HG03558 (cell line): ENCODE measurements around the gene AMBP.
"Not testable (repeated sequence)": the region's sequence is repeated elsewhere in the genome, so short reads cannot be mapped to it uniquely, and the experiment has no call there.

ENCODE experiments used
- ATAC-seq: cut with Tn5 transposase; IDR thresholded peaks from one replicate; pipeline ENCODE4 v1.9.1; 2021; ENCODE audit warnings: moderate number of reproducible peaks; ENCODE audit not compliant: unreplicated experiment; ENCODE audit errors: extremely low read depth

AMBP gene

GRCh38 chr9:114055061-114055460 lies 23.0 kb downstream of the AMBP start:
- ATAC-seq: no peak

- ATAC-seq: no peak
Observed at GRCh38 chr9:114054191-114054690, 23.9 kb downstream of the AMBP start.

- no peak for ATAC-seq
Observed at GRCh38 chr9:114053246-114054005, 24.7 kb downstream of the AMBP start.

GRCh38 chr9:114051706-114052105 lies 26.4 kb downstream of the AMBP start:
- no peak for ATAC-seq

- no peak for ATAC-seq
Observed at GRCh38 chr9:114051281-114051680, 26.8 kb downstream of the AMBP start.

DNA sequence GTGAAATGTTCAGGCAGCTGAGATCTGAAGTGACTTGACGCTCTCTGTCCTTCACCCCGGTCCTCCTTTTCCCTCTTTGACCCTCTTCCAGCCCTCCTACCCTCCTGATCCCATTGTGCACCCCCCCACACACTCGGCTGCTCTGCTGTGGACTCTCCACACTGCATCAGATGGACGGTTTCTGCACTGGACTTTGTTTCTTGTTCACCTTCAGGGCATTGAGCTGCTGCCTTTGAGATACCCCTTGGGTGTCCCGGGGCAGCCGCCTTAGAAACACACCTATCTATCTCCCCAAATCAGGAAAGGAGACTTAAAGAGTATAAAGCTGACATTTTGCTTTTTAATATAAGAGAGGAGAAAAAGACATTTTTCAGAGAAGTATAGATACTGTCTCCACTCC lies 27.5 kb downstream of the AMBP start:
- ATAC-seq: no peak

- ATAC-seq: no peak
Observed at GRCh38 chr9:114050226-114050568, 27.9 kb downstream of the AMBP start.

DNA sequence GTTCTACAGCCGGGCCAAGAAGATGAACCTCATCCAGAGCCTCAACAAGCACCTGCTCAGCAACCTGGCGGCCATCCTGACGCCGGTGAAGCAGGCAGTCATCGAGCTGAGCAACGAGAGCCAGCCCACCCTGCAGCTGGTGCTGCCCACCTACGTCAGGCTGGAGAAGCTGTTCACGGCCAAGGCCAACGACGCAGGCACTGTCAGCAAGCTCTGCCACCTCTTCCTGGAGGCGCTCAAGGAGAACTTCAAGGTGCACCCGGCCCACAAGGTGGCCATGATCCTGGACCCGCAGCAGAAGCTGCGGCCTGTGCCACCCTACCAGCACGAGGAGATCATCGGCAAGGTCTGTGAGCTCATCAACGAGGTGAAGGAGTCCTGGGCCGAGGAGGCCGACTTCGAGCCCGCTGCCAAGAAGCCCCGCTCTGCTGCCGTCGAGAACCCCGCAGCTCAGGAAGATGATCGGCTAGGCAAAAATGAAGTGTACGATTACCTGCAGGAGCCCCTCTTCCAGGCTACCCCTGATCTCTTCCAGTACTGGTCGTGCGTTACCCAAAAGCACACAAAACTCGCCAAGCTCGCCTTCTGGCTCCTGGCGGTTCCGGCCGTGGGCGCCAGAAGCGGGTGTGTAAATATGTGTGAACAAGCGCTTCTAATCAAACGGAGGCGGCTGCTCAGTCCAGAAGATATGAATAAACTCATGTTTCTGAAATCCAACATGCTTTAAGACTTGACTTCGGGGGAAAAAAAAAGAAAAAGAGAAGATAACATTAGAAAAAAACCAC lies 28.5 kb downstream of the AMBP start:
- ATAC-seq: no peak

DNA sequence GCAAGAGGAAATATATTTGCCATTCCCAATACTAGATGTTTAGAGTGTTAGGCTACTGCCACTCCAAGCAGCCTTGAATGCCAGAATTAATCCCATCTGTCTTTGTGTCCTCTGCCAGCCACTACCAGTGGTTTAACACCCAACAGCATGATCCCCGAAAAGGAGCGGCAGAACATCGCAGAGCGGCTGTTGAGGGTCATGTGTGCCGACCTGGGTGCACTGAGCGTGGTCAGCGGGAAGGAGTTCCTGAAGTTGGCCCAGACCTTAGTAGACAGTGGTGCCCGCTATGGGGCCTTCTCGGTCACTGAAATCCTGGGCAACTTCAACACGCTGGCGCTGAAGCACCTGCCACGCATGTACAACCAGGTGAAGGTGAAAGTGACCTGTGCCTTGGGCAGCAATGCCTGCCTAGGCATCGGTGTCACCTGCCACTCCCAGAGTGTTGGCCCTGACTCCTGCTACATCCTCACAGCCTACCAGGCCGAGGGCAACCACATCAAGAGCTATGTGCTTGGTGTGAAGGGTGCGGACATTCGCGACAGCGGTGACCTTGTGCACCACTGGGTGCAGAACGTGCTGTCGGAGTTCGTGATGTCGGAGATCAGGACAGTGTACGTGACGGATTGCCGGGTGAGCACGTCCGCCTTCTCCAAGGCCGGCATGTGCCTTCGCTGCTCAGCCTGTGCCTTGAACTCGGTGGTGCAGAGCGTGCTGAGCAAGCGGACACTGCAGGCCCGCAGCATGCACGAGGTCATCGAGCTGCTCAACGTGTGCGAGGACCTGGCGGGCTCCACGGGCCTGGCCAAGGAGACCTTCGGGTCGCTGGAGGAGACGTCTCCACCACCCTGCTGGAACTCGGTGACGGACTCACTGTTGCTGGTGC lies 29.3 kb downstream of the AMBP start:
- ATAC-seq: no peak

DNA sequence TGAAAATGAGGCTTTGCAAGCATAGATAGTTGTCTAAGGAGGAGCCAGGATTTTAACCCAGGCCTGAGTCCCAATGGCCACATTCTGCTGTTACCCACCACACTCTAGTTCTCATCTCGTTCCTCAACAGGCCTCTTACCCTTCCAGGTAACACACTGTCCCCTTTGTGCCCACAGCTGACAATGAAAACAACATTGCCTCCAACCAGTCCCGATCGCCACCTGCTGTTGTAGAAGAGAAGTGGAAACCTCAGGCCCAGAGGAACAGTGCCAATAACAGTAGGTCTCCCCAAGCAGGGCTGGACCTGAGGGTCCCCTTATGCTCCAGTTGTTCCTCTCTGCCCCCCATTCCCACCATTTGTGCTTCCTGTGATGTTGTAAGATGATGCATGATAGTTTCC lies 30.4 kb downstream of the AMBP start:
- no peak for ATAC-seq

GRCh38 chr9:114046875-114047274 lies 31.2 kb downstream of the AMBP start:
- ATAC-seq: no peak

- ATAC-seq: no peak
Observed at GRCh38 chr9:114046237-114046755, 31.8 kb downstream of the AMBP start.

- ATAC-seq: not testable (repeated sequence)
Observed at GRCh38 chr9:114043660-114044059, 34.4 kb downstream of the AMBP start.

DNA sequence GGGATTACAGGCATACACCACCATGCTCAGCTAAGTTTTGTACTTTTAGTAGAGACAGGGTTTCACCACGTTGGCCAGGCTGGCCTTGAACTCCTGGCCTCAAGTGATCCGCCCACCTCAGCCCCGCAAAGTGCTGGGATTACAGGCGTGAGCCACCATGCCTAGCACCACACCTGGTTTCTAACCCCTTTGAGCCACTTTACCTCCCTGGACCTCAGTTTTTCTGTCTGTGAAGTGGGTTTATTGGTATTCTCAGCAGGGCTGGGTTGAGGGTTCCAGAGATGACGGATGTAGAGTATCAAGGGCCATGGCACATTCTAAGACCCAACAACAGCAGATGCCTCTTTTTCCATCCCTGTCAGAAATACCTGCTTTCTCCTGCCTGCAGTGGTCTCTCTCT lies 38.6 kb downstream of the AMBP start:
- ATAC-seq: no peak

GRCh38 chr9:114038724-114039313 lies 39.3 kb downstream of the AMBP start:
- ATAC-seq: no peak

DNA sequence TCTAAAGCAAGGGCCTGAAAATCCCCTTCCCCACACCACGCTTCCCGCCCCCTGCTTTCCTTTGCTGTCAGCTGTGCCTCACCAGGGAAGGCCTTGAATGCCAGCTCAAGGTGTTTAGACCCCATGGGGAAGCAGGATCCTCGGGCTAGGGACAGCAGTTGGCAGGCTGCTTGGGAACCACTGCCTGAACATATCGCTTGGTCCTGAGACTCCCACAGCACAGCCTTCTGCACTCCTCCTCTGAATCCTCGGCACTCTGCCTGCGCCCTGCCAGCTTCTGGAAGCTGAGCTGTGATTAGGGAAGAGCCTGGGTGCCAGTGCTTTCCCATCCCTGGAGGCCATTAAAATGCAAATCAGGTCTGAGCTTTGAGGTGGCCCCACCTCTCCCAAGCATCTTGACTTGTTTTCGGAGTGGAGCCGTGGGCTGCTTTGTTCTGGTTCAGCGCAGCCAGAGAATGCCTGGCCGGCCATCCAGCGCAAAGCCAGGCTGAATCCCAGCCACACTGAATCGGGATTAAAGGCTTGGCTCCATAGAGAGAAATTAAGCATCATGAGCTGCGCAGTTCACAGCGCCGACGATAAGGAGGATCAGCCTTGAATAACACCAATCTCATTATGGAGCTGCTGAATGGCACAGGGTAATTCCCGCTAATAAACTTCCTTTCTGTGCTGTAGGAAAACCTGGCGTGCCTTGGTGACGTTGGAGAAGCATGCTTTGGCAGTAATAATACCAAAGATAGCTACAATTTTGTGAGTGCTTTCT lies 40.0 kb downstream of the AMBP start:
- no peak for ATAC-seq

DNA sequence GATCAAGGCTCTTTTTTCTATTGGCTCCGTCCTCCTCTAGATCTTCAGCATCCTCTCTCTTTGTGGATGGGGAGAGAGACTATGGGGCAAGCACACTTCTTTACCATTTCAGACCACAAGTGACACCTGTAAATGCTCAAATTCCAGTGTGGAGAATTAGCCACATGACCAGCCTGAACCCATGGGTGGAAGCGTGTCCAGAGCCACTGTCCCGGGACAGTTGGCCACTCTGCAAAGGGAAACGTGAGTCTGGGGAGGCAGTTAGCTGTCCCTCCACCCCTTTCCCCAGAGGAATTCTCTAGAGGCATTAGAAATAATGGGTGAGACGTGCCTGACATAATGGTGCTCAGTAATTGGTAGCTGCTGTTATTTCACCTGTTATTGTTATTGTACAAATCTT lies 40.9 kb downstream of the AMBP start:
- ATAC-seq: no peak

DNA sequence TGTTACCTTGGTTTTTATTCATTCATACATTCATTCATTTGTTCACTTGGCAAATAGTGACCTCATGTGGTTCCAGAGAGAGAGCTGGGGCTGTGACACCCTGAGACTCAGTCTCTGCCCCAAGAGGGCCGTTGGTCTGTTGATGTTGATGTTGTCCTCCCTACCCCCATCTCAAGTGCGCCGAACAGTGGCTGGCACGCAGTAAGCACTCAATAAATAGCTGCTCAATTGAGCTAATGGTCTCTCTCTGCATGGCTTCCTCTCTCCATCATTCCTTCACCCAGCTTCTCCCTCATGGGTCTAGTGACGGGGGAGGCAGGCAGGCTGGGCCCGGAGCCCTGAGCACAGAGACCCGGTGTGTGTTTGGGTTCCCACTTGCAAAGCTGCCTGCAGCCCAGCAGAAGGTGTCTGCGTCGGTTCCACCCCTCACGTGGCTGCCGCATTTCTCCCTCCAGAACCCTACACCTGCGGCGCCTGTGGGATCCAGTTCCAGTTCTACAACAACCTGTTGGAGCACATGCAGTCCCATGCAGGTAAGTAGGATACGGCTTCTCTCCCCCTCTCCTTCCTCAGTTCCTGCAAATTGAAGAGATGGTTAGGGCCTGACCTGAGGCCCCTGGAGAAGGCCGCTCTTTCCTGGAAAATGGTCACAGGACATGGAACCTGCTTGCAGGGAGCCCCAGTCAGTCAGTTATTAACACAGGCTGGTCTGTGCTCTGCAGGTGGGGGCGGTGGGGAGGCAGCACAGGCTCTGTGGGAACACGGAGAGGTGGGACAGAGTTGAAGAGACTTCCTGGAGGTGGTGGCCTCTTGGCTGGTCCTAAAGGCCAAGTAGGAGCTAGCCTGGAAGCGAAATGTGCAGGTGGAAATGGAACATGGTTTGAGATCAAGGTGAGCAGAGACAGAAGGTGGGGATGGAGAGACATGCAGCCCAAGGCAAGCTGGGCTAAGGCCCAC lies 42.0 kb downstream of the AMBP start:
- ATAC-seq: no peak
